ENCODE measurements around the gene ZNF184.

The ZNF184 gene

GRCh38 chr6:27492631-27493190 lies 19.8 kb upstream of the ZNF184 start:
- WGBS (ENCODE audit: extremely low coverage, insufficient coverage, low lambda C conversion rate) = no CpG with 5 or more reads among the region's 2 CpGs
- H4K5ac ChIP-seq (ENCODE audit: low read length) = no peak overlapping the region
- no peak overlapping the region for H3K9ac ChIP-seq (ENCODE audit: low read length)
- no peak overlapping the region for H2AK5ac ChIP-seq (ENCODE audit: low read length)
- H3K27ac ChIP-seq (ENCODE audit: low read depth, low read length) = no peak overlapping the region
- H2BK120ac ChIP-seq (ENCODE audit: low read depth, low read length) = no peak overlapping the region
- no peak for DNase-seq
- no peak overlapping the region for H2BK5ac ChIP-seq (ENCODE audit: low read length)
- no peaks in the 10 kb centered on the region for H3K36me3 ChIP-seq (ENCODE audit: control insufficient read depth, insufficient read depth, low read length)
- no peaks in the 10 kb centered on the region for H3K27me3 ChIP-seq (ENCODE audit: insufficient read depth, low read length, poor library complexity)
- no peak overlapping the region for H3K4ac ChIP-seq (ENCODE audit: low read depth, low read length)
- no peaks in the 10 kb centered on the region for H3K4me1 ChIP-seq (ENCODE audit: control insufficient read depth, low read depth, low read length)
- no peak overlapping the region for H3K18ac ChIP-seq (ENCODE audit: low read length)
- no peak overlapping the region for H3K4me2 ChIP-seq (ENCODE audit: low read length)
- no peak overlapping the region for H3K56ac ChIP-seq (ENCODE audit: low read length)
- H4K8ac ChIP-seq (ENCODE audit: low read depth, low read length) = no peak overlapping the region
- H2BK15ac ChIP-seq (replicated peaks; ENCODE audit: low read depth) = no peak overlapping the region
- no peak overlapping the region for H3K4me3 ChIP-seq (ENCODE audit: low read length)
- no peaks in the 10 kb centered on the region for H3K79me1 ChIP-seq (ENCODE audit: low read length)
- H3K23ac ChIP-seq (ENCODE audit: low read length) = no peak overlapping the region
- no peaks in the 10 kb centered on the region for H3K79me2 ChIP-seq (ENCODE audit: control insufficient read depth, insufficient read depth, low read length)

GRCh38 chr6:27479319-27480182 lies 6.6 kb upstream of the ZNF184 start:
- H2AK5ac ChIP-seq (ENCODE audit: low read length) = no peak overlapping the region
- no peak overlapping the region for H2BK5ac ChIP-seq (ENCODE audit: low read length)
- peak overlapping the region; percentile 5 for H3K4me2 ChIP-seq (ENCODE audit: low read length)
- H2BK120ac ChIP-seq (ENCODE audit: low read depth, low read length) = no peak overlapping the region
- peak overlapping the region; percentile 69 for H3K56ac ChIP-seq (ENCODE audit: low read length)
- H3K23ac ChIP-seq (ENCODE audit: low read length) = no peak overlapping the region
- no peak overlapping the region for H3K27ac ChIP-seq (ENCODE audit: low read depth, low read length)
- H2BK15ac ChIP-seq (replicated peaks; ENCODE audit: low read depth) = no peak overlapping the region
- peak overlapping the region; percentile 73 for H3K4me3 ChIP-seq (ENCODE audit: low read length)
- no peaks in the 10 kb centered on the region for H3K27me3 ChIP-seq (ENCODE audit: insufficient read depth, low read length, poor library complexity)
- peak; percentile 91 for DNase-seq
- H4K5ac ChIP-seq (ENCODE audit: low read length) = no peak overlapping the region
- H3K18ac ChIP-seq (ENCODE audit: low read length) = no peak overlapping the region
- H3K36me3 ChIP-seq (ENCODE audit: control insufficient read depth, insufficient read depth, low read length) = no peaks in the 10 kb centered on the region
- no CpG with 5 or more reads among the region's 33 CpGs for WGBS (ENCODE audit: extremely low coverage, insufficient coverage, low lambda C conversion rate)
- no peaks in the 10 kb centered on the region for H3K79me2 ChIP-seq (ENCODE audit: control insufficient read depth, insufficient read depth, low read length)
- no peak overlapping the region for H4K8ac ChIP-seq (ENCODE audit: low read depth, low read length)
- H3K4me1 ChIP-seq (ENCODE audit: control insufficient read depth, low read depth, low read length) = no peaks in the 10 kb centered on the region
- H3K79me1 ChIP-seq (ENCODE audit: low read length) = no peaks in the 10 kb centered on the region
- H3K4ac ChIP-seq (ENCODE audit: low read depth, low read length) = no peak overlapping the region
- H3K9ac ChIP-seq (ENCODE audit: low read length) = peak overlapping the region; percentile 64

- H3K4ac ChIP-seq (ENCODE audit: low read depth, low read length) = no peak overlapping the region
- H3K27me3 ChIP-seq (ENCODE audit: insufficient read depth, low read length, poor library complexity) = no peaks in the 10 kb centered on the region
- H3K4me2 ChIP-seq (ENCODE audit: low read length) = peak overlapping the region; percentile 72
- H3K9ac ChIP-seq (ENCODE audit: low read length) = peak overlapping the region; percentile 64
- peak; percentile 96 for DNase-seq
- H4K5ac ChIP-seq (ENCODE audit: low read length) = no peak overlapping the region
- H3K27ac ChIP-seq (ENCODE audit: low read depth, low read length) = no peak overlapping the region
- no peaks in the 10 kb centered on the region for H3K79me1 ChIP-seq (ENCODE audit: low read length)
- no peak overlapping the region for H3K23ac ChIP-seq (ENCODE audit: low read length)
- H3K79me2 ChIP-seq (ENCODE audit: control insufficient read depth, insufficient read depth, low read length) = no peaks in the 10 kb centered on the region
- H2BK5ac ChIP-seq (ENCODE audit: low read length) = no peak overlapping the region
- H2AK5ac ChIP-seq (ENCODE audit: low read length) = no peak overlapping the region
- no peaks in the 10 kb centered on the region for H3K36me3 ChIP-seq (ENCODE audit: control insufficient read depth, insufficient read depth, low read length)
- H2BK15ac ChIP-seq (replicated peaks; ENCODE audit: low read depth) = no peak overlapping the region
- H2BK120ac ChIP-seq (ENCODE audit: low read depth, low read length) = no peak overlapping the region
- WGBS (ENCODE audit: extremely low coverage, insufficient coverage, low lambda C conversion rate) = no CpG with 5 or more reads among the region's 28 CpGs
- peak overlapping the region; percentile 69 for H3K56ac ChIP-seq (ENCODE audit: low read length)
- H3K4me3 ChIP-seq (ENCODE audit: low read length) = peak overlapping the region; percentile 73
- no peaks in the 10 kb centered on the region for H3K4me1 ChIP-seq (ENCODE audit: control insufficient read depth, low read depth, low read length)
- no peak overlapping the region for H3K18ac ChIP-seq (ENCODE audit: low read length)
- no peak overlapping the region for H4K8ac ChIP-seq (ENCODE audit: low read depth, low read length)
These were observed 5.9 kb upstream of the ZNF184 start for GRCh38 chr6:27478706-27479318.

GRCh38 chr6:27478141-27478705 lies 5.3 kb upstream of the ZNF184 start:
- Histone ChIP-seq H2BK120ac (ENCODE audit: low read depth, low read length) (no peak overlapping the region), H3K23ac (ENCODE audit: low read length) (no peak overlapping the region), H3K9ac (ENCODE audit: low read length) (peak overlapping the region; percentile 58), H3K18ac (ENCODE audit: low read length) (no peak overlapping the region), H3K4ac (ENCODE audit: low read depth, low read length) (no peak overlapping the region), H3K27ac (ENCODE audit: low read depth, low read length) (no peak overlapping the region), H3K4me1 (ENCODE audit: control insufficient read depth, low read depth, low read length) (no peaks in the 10 kb centered on the region), H3K4me2 (ENCODE audit: low read length) (peak overlapping the region; percentile 72), H4K5ac (ENCODE audit: low read length) (no peak overlapping the region), H3K27me3 (ENCODE audit: insufficient read depth, low read length, poor library complexity) (no peaks in the 10 kb centered on the region), H3K4me3 (ENCODE audit: low read length) (peak overlapping the region; percentile 56), H4K8ac (ENCODE audit: low read depth, low read length) (no peak overlapping the region), H2AK5ac (ENCODE audit: low read length) (no peak overlapping the region), H3K79me2 (ENCODE audit: control insufficient read depth, insufficient read depth, low read length) (no peaks in the 10 kb centered on the region), H3K36me3 (ENCODE audit: control insufficient read depth, insufficient read depth, low read length) (no peaks in the 10 kb centered on the region), H3K79me1 (ENCODE audit: low read length) (no peaks in the 10 kb centered on the region), H2BK15ac (replicated peaks; ENCODE audit: low read depth) (no peak overlapping the region), H3K56ac (ENCODE audit: low read length) (peak overlapping the region; percentile 52), H2BK5ac (ENCODE audit: low read length) (no peak overlapping the region)
- no CpG with 5 or more reads among the region's 12 CpGs for WGBS (ENCODE audit: extremely low coverage, insufficient coverage, low lambda C conversion rate)
- no peak for DNase-seq

GRCh38 chr6:27477318-27478013 lies 4.6 kb upstream of the ZNF184 start:
- Histone ChIP-seq H3K4me1 (ENCODE audit: control insufficient read depth, low read depth, low read length) (no peaks in the 10 kb centered on the region), H3K4me3 (ENCODE audit: low read length) (no peak overlapping the region)

More at GRCh38 chr6:27477318-27478013, 4.6 kb upstream of the ZNF184 start:
- no CpG with 5 or more reads among the region's 8 CpGs for WGBS (ENCODE audit: extremely low coverage, insufficient coverage, low lambda C conversion rate)
- Histone ChIP-seq H2BK15ac (replicated peaks; ENCODE audit: low read depth) (no peak overlapping the region), H2BK5ac (ENCODE audit: low read length) (no peak overlapping the region), H3K18ac (ENCODE audit: low read length) (no peak overlapping the region), H3K56ac (ENCODE audit: low read length) (no peak overlapping the region), H3K9ac (ENCODE audit: low read length) (peak overlapping the region; percentile 58), H3K79me1 (ENCODE audit: low read length) (no peaks in the 10 kb centered on the region), H3K23ac (ENCODE audit: low read length) (no peak overlapping the region), H2AK5ac (ENCODE audit: low read length) (no peak overlapping the region), H3K36me3 (ENCODE audit: control insufficient read depth, insufficient read depth, low read length) (no peaks in the 10 kb centered on the region), H3K79me2 (ENCODE audit: control insufficient read depth, insufficient read depth, low read length) (no peaks in the 10 kb centered on the region), H3K4ac (ENCODE audit: low read depth, low read length) (no peak overlapping the region), H3K4me2 (ENCODE audit: low read length) (peak overlapping the region; percentile 72), H3K27ac (ENCODE audit: low read depth, low read length) (no peak overlapping the region), H3K27me3 (ENCODE audit: insufficient read depth, low read length, poor library complexity) (no peaks in the 10 kb centered on the region), H4K5ac (ENCODE audit: low read length) (no peak overlapping the region), H4K8ac (ENCODE audit: low read depth, low read length) (no peak overlapping the region), H2BK120ac (ENCODE audit: low read depth, low read length) (no peak overlapping the region)
- no peak for DNase-seq
